WERI-Rb-1 (cell line): ENCODE measurements around the gene KCTD3.
A peak's percentile ranks its signal among the peaks of the same experiment; 100 is the strongest.

Experiments used
- DNase-seq: peaks from one replicate; pipeline ENCODE4 v3.0.0-alpha.2; 2020
- H3K27ac ChIP-seq: fragments of 250-450 bp; sonication (Bioruptor Pico); 2 replicates; pipeline ENCODE4 v1.5.1; 2020; ENCODE audit warnings: mild to moderate bottlenecking, moderate library complexity
- H3K27me3 ChIP-seq: fragments of 250-450 bp; sonication (Bioruptor Pico); 2 replicates; pipeline ENCODE4 v1.5.1; 2021; ENCODE audit warnings: mild to moderate bottlenecking, low read depth, moderate library complexity; ENCODE audit not compliant: insufficient read depth, severe bottlenecking
- H3K36me3 ChIP-seq: fragments of 250-450 bp; sonication (Bioruptor Pico); 2 replicates; pipeline ENCODE4 v1.5.1; 2020; ENCODE audit warnings: mild to moderate bottlenecking, moderate library complexity
- H3K4me3 ChIP-seq: 2 replicates; pipeline ENCODE4 v1.5.1; 2011; ENCODE audit warnings: low read depth, mild to moderate bottlenecking, control low read depth, low read length
- H3K9me3 ChIP-seq: fragments of 250-450 bp; sonication (Bioruptor Pico); 2 replicates; pipeline ENCODE4 v1.5.1; 2021; ENCODE audit warnings: mild to moderate bottlenecking, moderate library complexity; ENCODE audit not compliant: severe bottlenecking
- TF ChIP-seq, protein P1 (sequence below): IDR thresholded peaks from 2 replicates; pipeline ENCODE4 v1.5.1; 2011; ENCODE audit warnings: low read depth, mild to moderate bottlenecking, control low read depth, inconsistent platforms, low read length

Gene KCTD3

DNA sequence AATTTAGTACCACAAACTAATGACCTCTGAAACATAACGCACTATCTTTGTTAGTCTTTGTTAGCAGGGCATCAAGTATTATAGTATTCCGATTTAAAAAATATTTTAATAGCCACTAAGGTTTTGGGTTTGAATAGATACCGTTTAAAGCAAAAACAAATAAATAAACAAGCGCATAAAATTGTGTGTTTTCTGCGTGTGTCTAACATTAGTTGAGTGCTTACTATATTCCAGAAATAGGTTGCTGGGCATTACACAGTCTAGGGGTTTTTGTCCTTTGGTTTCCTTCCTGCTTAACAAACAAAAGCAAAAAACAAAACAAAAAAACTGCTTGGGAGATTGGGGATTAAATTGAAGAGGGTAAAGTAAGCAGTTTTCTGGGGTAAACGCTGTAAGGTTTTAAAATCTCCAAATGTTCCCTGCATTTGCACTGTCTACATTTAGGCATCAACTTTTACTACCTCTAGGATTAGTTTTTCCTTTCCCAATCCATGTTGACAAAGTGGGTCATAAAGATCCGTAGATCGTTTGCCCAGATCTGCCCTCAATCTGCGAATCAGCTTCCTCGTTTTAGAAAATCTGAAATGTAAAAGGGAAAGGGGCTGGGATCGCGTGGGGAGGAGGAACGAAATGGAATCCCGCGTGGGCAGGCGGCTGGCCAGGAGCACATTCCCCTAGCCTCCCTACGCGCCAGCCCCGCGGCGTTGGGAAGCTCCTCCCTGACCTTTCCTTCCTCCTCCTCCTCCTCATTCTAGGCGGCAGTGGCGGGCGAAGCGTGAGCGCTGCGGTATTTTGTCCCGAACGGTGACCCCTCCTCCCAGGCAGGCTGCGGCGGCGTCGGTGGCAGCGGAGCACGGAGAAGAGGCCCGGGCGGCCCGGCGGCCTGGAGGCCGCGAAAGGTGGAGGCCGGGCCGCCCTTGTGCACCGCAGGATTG, at the start of gene KCTD3:
TSS of gene KCTD3 (plus strand) at position 749 of the 935 bp plus-strand sequence. CDS start 382 bp downstream, outside the sequence.
- H3K27ac ChIP-seq: peak within 1 kb of the TSS; percentile 83
- H3K27me3 ChIP-seq: no peaks in the 10 kb centered on the region
- H3K36me3 ChIP-seq: no peaks in the 10 kb centered on the region; the same call in 1 of the 2 replicates
- H3K4me3 ChIP-seq: peak within 1 kb of the TSS; percentile 76
- no peaks in the 10 kb centered on the region for H3K9me3 ChIP-seq
- peak; percentile 82 for DNase-seq
- TF ChIP-seq, protein P1, sequence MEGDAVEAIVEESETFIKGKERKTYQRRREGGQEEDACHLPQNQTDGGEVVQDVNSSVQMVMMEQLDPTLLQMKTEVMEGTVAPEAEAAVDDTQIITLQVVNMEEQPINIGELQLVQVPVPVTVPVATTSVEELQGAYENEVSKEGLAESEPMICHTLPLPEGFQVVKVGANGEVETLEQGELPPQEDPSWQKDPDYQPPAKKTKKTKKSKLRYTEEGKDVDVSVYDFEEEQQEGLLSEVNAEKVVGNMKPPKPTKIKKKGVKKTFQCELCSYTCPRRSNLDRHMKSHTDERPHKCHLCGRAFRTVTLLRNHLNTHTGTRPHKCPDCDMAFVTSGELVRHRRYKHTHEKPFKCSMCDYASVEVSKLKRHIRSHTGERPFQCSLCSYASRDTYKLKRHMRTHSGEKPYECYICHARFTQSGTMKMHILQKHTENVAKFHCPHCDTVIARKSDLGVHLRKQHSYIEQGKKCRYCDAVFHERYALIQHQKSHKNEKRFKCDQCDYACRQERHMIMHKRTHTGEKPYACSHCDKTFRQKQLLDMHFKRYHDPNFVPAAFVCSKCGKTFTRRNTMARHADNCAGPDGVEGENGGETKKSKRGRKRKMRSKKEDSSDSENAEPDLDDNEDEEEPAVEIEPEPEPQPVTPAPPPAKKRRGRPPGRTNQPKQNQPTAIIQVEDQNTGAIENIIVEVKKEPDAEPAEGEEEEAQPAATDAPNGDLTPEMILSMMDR: no peak

DNA sequence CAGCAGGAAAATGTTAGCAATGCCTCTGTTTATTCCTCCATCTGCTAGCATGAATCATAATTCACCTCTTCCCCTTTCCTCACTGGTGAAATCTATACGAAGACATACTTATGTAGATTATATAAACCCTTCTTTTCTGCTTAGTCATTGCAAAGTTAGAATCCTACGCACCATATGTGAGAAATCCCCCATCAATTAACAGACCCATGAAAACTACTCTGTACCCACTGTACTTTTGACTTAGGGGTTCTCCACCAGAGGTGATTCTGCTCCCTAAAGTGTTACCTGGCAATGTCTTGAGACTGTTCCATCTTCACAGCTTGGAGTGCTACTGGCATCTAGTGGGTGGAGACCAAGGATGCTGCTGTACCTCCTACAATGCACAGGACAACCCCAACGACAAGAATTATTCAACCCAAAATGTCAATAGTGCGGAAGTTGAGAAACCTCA, 49.6 kb upstream of the KCTD3 start:
- H3K36me3 ChIP-seq: no peaks in the 10 kb centered on the region
- TF ChIP-seq, protein P1: peak; percentile 73
- no peaks in the 10 kb centered on the region for H3K27me3 ChIP-seq
- H3K4me3 ChIP-seq: no peak overlapping the region
- H3K27ac ChIP-seq: no peak overlapping the region
- DNase-seq: peak; percentile 37
- no peaks in the 10 kb centered on the region for H3K9me3 ChIP-seq

DNA sequence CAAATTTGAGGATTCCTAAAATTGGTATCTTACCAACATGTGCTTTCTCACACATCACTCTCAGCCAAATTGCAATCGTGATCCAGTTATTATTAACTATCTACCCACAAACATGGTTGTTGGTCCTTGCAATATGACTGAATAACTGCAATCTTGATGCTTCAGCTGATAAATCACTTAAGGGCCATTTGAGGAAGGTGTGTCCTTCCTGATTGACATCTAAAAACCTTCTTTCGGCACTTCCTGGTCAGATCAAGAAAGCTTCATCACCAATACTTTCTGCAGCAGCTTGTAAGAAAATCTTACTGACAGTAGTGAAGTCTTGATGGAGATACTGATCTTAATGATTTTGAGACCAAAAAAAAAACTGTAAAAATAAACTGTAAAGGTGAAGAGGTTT, 48.5 kb upstream of the KCTD3 start:
- TF ChIP-seq, protein P1: no peak

DNA sequence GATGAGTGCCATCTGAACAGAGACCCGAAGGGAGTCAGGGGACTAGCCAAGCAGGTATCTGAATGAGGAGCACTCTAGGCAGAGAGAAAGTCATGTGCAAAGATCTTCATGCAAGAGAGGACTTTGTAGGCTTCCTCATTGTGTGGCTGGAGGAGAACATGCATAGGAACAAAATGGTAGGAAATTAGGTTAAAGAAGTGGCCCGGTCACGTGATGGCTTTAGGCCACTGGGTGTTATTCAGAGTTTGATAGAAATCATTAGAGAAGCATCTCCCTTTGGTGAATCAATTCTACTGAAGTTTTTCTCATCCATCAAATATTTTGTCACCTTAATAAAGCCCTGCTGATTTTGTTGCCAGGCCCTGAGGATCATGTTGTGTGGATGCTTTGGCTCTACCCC, 45.8 kb upstream of the KCTD3 start:
- no peaks in the 10 kb centered on the region for H3K9me3 ChIP-seq
- DNase-seq: no peak
- no peak overlapping the region for H3K27ac ChIP-seq
- no peaks in the 10 kb centered on the region for H3K27me3 ChIP-seq
- TF ChIP-seq, protein P1: no peak
- no peaks in the 10 kb centered on the region for H3K36me3 ChIP-seq
- no peak overlapping the region for H3K4me3 ChIP-seq

More for the DNA sequence above, 48.5 kb upstream of the KCTD3 start:
- Histone ChIP-seq H3K27ac (no peak overlapping the region), H3K27me3 (no peaks in the 10 kb centered on the region), H3K36me3 (no peaks in the 10 kb centered on the region), H3K4me3 (no peak overlapping the region), H3K9me3 (no peaks in the 10 kb centered on the region)
- no peak for DNase-seq

DNA sequence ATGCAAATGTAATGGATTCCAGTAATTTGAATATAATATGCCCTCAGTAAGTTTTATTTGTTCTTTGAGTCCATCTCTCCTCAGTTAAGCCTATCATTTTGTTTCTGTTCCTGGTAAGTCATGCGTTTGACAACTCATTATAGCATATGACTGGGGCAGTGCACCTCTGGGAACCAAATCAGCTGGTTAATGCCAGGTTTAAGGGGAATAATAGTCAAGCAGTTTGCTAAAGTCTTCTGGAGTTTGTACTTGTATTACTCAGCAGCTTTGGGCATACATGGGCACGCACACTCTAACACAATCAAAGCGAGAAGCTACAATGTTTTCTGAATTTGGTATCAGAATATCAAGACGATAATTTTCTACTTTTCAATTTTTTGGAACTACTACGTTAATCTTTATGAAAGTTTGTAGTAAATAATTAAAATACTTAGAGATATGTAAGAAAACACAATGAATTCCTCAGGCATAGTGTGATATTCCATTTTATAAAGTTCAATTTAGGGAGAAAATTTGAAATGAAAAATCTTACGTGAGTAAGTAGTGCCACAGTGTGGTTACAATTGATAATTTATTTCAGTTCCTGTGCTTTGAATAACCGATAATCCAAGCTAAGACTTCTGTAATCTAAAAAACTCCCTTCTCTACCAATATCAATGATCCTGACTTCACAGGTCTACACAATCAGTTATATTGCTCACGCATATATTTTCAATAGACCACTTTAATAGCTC, 43.8 kb upstream of the KCTD3 start:
- TF ChIP-seq, protein P1: no peak
- Histone ChIP-seq H3K27me3 (no peaks in the 10 kb centered on the region), H3K4me3 (no peak overlapping the region), H3K9me3 (no peaks in the 10 kb centered on the region), H3K36me3 (no peaks in the 10 kb centered on the region), H3K27ac (0 out of 2 replicates have a peak overlapping the region, but pooled peaks have one; percentile 16)
- no peak for DNase-seq
